ENCODE measurements around the gene ORM2. TPM values are rescaled to one million over a fixed set of nuclear protein-coding genes. Genes with fewer than 3 reads are reported as not detected.

Gene ORM2
- total RNA-seq, 6 experiments from 2014 or later: 3,162 to 5,107 (median 3,869) TPM

- Histone ChIP-seq H3K36me3 (no peaks in the 10 kb centered on the region), H3K4me3 (no peak overlapping the region), H3K27ac (peak overlapping the region in 2 of 3 donors; percentile 28 to 48), H3K4me1 (peaks cover 0 to 33% (median under 1%) of the 10 kb centered on the region in 4 donors), H3K9me3 (no peaks in the 10 kb centered on the region), H3K27me3 (no peaks in the 10 kb centered on the region)
- peak; percentile 13 to 64 (median 58) for ATAC-seq
- 87% methylated on average over 4 of the region's 13 CpGs for WGBS (ENCODE audit: insufficient coverage, low coverage, low lambda C conversion rate, missing lambda C conversion rate)
- no peak for TF ChIP-seq CTCF (IDR thresholded peaks at IDR 0.05)
- TF ChIP-seq POLR2A (IDR thresholded peaks at IDR 0.05): no peak
- peak; percentile 73 to 85 (median 74) for DNase-seq
- intact Hi-C loops (cut with DNase I): no loop called here
Observed at GRCh38 chr9:114308361-114308950, 21.2 kb upstream of the ORM2 start.

GRCh38 chr9:114309096-114309495 lies 20.6 kb upstream of the ORM2 start:
- H3K4me1 ChIP-seq: peaks cover 0 to 39% (median 4%) of the 10 kb centered on the region in 4 donors
- no peak overlapping the region for H3K4me3 ChIP-seq
- H3K27ac ChIP-seq: no peak overlapping the region
- 93% methylated on average over 5 of the region's 13 CpGs for WGBS (ENCODE audit: insufficient coverage, low coverage, low lambda C conversion rate, missing lambda C conversion rate)
- ATAC-seq (no peak), DNase-seq (peak in 1 of 3 donors; percentile 38)
- intact Hi-C loops (cut with DNase I): no loop called here
- no peak for TF ChIP-seq POLR2A (IDR thresholded peaks at IDR 0.05)
- TF ChIP-seq CTCF (IDR thresholded peaks at IDR 0.05): no peak
- no peaks in the 10 kb centered on the region for H3K36me3 ChIP-seq
- no peaks in the 10 kb centered on the region for H3K9me3 ChIP-seq
- no peaks in the 10 kb centered on the region for H3K27me3 ChIP-seq

GRCh38 chr9:114310471-114311450 lies 18.9 kb upstream of the ORM2 start:
- Histone ChIP-seq H3K36me3 (no peaks in the 10 kb centered on the region), H3K9me3 (no peaks in the 10 kb centered on the region), H3K27me3 (no peaks in the 10 kb centered on the region), H3K4me3 (no peak overlapping the region), H3K27ac (no peak overlapping the region), H3K4me1 (peaks cover 0 to 49% (median 10%) of the 10 kb centered on the region in 4 donors)
- peak in 1 of 3 donors; percentile 34 for DNase-seq
- 82% methylated on average over 15 of the region's 22 CpGs for WGBS (ENCODE audit: insufficient coverage, low coverage, low lambda C conversion rate, missing lambda C conversion rate)
- ATAC-seq: no peak
- no peak for TF ChIP-seq POLR2A (IDR thresholded peaks at IDR 0.05)
- intact Hi-C loops (cut with DNase I): no loop called here

- no peaks in the 10 kb centered on the region for H3K9me3 ChIP-seq
- DNase-seq (peak in 1 of 3 donors; percentile 36), ATAC-seq (no peak)
- intact Hi-C loops (cut with DNase I): no loop called here
- no peak overlapping the region for H3K27ac ChIP-seq
- 93% methylated on average over 25 of the region's 28 CpGs for WGBS (ENCODE audit: insufficient coverage, low coverage, low lambda C conversion rate, missing lambda C conversion rate)
- no peak overlapping the region for H3K4me3 ChIP-seq
- no peaks in the 10 kb centered on the region for H3K36me3 ChIP-seq
- H3K27me3 ChIP-seq: no peaks in the 10 kb centered on the region
- peaks cover 0 to 49% (median 14%) of the 10 kb centered on the region in 4 donors for H3K4me1 ChIP-seq
- TF ChIP-seq CTCF (IDR thresholded peaks at IDR 0.05) (no peak), POLR2A (IDR thresholded peaks at IDR 0.05) (no peak)
Observed at GRCh38 chr9:114311571-114312512, 17.8 kb upstream of the ORM2 start.
